SK-N-SH treated with all-trans-retinoic acid at 6 μM for 48 hours (cell line): ENCODE data around the gene KIF13A.

Experiments used
- ATAC-seq: fragments of 200-7000 bp; cut with Tn5 transposase; 3 replicates; pipeline ENCODE4 v1.9.1; 2020; ENCODE audit warnings: mild to moderate bottlenecking, moderate library complexity
- ARNTL ChIP-seq: fragments of 450-650 bp; formaldehyde crosslinking; IDR thresholded peaks from 2 replicates; pipeline ENCODE4 v1.5.0; 2020; ENCODE audit warnings: low read depth, mild to moderate bottlenecking, moderate library complexity, borderline replicate concordance
- BACH2 ChIP-seq: fragments of 250-450 bp; sonication (Bioruptor Pico); IDR thresholded peaks from 2 replicates; pipeline ENCODE4 v1.9.0; 2021; ENCODE audit warnings: mild to moderate bottlenecking, borderline replicate concordance
- CSDC2 ChIP-seq: fragments of 250-450 bp; sonication (Bioruptor Pico); IDR thresholded peaks from 2 replicates; pipeline ENCODE4 v1.5.0; 2020; ENCODE audit warnings: mild to moderate bottlenecking, moderate library complexity
- CSRNP3 ChIP-seq: fragments of 250-450 bp; sonication (Bioruptor Pico); IDR thresholded peaks from 2 replicates; pipeline ENCODE4 v1.5.1; 2021; ENCODE audit warnings: mild to moderate bottlenecking, moderate library complexity
- GLIS3 ChIP-seq: fragments of 250-450 bp; sonication (Bioruptor Pico); IDR thresholded peaks from 2 replicates; pipeline ENCODE4 v1.5.0; 2020; ENCODE audit warnings: mild to moderate bottlenecking, moderate library complexity
- ISL1 ChIP-seq: fragments of 250-450 bp; sonication (Bioruptor Pico); IDR thresholded peaks from 2 replicates; pipeline ENCODE4 v2.1.2; 2022; ENCODE audit warnings: mild to moderate bottlenecking, moderate library complexity
- OSR1 ChIP-seq: fragments of 250-450 bp; sonication (Bioruptor Pico); IDR thresholded peaks from 2 replicates; pipeline ENCODE4 v1.8.0; 2022; ENCODE audit warnings: moderate library complexity, mild to moderate bottlenecking, inconsistent platforms
- PATZ1 ChIP-seq: fragments of 250-450 bp; sonication (Bioruptor Pico); IDR thresholded peaks from 2 replicates; pipeline ENCODE4 v1.8.0; 2020; ENCODE audit warnings: mild to moderate bottlenecking, moderate library complexity, borderline replicate concordance
- PPARA ChIP-seq: fragments of 250-450 bp; sonication (Bioruptor Pico); IDR thresholded peaks from 2 replicates; pipeline ENCODE4 v1.5.0; 2020; ENCODE audit warnings: mild to moderate bottlenecking, borderline replicate concordance
- SNAI2 ChIP-seq: fragments of 250-450 bp; sonication (Bioruptor Pico); IDR thresholded peaks from 2 replicates; pipeline ENCODE4 v1.5.0; 2020; ENCODE audit warnings: mild to moderate bottlenecking, moderate library complexity
- TCF4 ChIP-seq: fragments of 250-450 bp; sonication (Bioruptor Pico); IDR thresholded peaks from 2 replicates; pipeline ENCODE4 v1.8.0; 2021; ENCODE audit warnings: mild to moderate bottlenecking, moderate library complexity, borderline replicate concordance
- TOX ChIP-seq: fragments of 250-450 bp; sonication (Bioruptor Pico); IDR thresholded peaks from 2 replicates; pipeline ENCODE4 v1.8.0; 2021; ENCODE audit warnings: mild to moderate bottlenecking, moderate library complexity, borderline replicate concordance
- TSHZ2 ChIP-seq: fragments of 250-450 bp; sonication (Bioruptor Pico); IDR thresholded peaks from 2 replicates; pipeline ENCODE4 v1.5.0; 2020; ENCODE audit warnings: mild to moderate bottlenecking, moderate library complexity
- ZC3H10 ChIP-seq: fragments of 250-450 bp; sonication (Bioruptor Pico); IDR thresholded peaks from 2 replicates; pipeline ENCODE4 v1.5.1; 2021; ENCODE audit warnings: mild to moderate bottlenecking, moderate library complexity
- ZFP3 ChIP-seq: fragments of 250-450 bp; sonication (Bioruptor Pico); IDR thresholded peaks from 2 replicates; pipeline ENCODE4 v1.5.0; 2020; ENCODE audit warnings: mild to moderate bottlenecking, moderate library complexity
- ZNF565 ChIP-seq: fragments of 450-650 bp; formaldehyde crosslinking; conservative IDR thresholded peaks from 2 replicates; pipeline ENCODE4 v1.5.0; 2020; ENCODE audit warnings: low read depth, mild to moderate bottlenecking, moderate library complexity
- ZNF70 ChIP-seq: fragments of 450-650 bp; formaldehyde crosslinking; IDR thresholded peaks from 2 replicates; pipeline ENCODE4 v1.5.0; 2020; ENCODE audit warnings: mild to moderate bottlenecking, moderate library complexity
- ZNF8 ChIP-seq: fragments of 450-650 bp; formaldehyde crosslinking; IDR thresholded peaks from 2 replicates; pipeline ENCODE4 v1.5.0; 2020; ENCODE audit warnings: mild to moderate bottlenecking, moderate library complexity
- TF ChIP-seq, protein P1 (sequence below): fragments of 250-450 bp; sonication (Bioruptor Pico); IDR thresholded peaks from 2 replicates; pipeline ENCODE4 v1.8.0; 2021; ENCODE audit warnings: low read depth, mild to moderate bottlenecking, moderate library complexity, borderline replicate concordance
- TF ChIP-seq, protein P2 (sequence below): fragments of 250-450 bp; sonication (Bioruptor Pico); IDR thresholded peaks from 2 replicates; pipeline ENCODE4 v1.5.1; 2020; ENCODE audit warnings: low read depth, mild to moderate bottlenecking, moderate library complexity

Gene KIF13A

DNA sequence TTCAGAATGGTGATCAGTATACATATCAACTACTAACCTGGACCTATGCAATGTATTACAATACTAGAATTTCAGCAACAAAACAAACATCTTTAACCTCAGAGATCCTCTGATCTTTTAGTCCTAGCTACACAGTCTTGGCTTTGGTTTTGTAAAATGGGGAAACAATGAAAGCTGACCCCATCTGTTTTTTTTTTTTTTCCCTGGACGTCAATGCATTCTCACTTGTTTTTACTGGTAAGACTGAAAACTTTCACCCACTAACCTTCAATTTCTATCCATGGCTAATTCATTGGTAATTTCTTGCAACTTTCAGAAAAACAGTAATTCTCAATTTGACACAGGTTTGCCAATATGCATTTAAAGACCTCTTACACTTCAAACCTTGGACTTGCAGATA, 3.0 kb downstream of the KIF13A start (continued):
- no peak for TF ChIP-seq ZFP3

DNA sequence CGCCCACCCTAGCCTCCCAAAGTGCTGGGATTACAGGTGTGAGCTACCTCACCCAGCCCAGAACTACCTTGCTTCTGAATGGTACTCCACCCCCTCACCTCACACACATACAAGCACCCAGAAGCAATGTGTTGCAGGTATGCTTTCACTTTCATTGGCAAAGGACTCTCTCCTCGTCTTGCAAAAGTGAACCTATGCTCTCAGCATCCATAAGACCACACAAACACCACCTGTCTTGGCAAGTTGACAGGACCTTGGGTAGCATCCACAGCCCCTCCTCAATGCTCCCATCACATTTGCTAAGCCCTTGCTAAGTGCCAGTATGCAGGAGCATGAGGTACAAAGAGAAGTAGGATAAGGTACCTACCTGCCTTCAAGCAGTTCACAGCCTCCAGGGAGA, 3.7 kb downstream of the KIF13A start:
- ATAC-seq: no peak

GRCh38 chr6:17980329-17980728, 7.1 kb downstream of the KIF13A start:
- no peak for ATAC-seq

More for the DNA sequence above, 3.7 kb downstream of the KIF13A start:
- TF ChIP-seq PATZ1 (CRISPR knock-in tag): no peak
- TF ChIP-seq PPARA (CRISPR knock-in tag): no peak
- no peak for TF ChIP-seq ZNF565 (CRISPR knock-in tag)
- TF ChIP-seq ZNF8 (CRISPR knock-in tag): no peak
- no peak for TF ChIP-seq TSHZ2 (CRISPR knock-in tag)
- TF ChIP-seq TCF4 (CRISPR knock-in tag): no peak
- TF ChIP-seq SNAI2 (CRISPR knock-in tag): no peak
- no peak for TF ChIP-seq GLIS3 (CRISPR knock-in tag)
- TF ChIP-seq, protein P1, sequence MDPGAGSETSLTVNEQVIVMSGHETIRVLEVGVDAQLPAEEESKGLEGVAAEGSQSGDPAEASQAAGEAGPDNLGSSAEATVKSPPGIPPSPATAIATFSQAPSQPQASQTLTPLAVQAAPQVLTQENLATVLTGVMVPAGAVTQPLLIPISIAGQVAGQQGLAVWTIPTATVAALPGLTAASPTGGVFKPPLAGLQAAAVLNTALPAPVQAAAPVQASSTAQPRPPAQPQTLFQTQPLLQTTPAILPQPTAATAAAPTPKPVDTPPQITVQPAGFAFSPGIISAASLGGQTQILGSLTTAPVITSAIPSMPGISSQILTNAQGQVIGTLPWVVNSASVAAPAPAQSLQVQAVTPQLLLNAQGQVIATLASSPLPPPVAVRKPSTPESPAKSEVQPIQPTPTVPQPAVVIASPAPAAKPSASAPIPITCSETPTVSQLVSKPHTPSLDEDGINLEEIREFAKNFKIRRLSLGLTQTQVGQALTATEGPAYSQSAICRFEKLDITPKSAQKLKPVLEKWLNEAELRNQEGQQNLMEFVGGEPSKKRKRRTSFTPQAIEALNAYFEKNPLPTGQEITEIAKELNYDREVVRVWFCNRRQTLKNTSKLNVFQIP (CRISPR knock-in tag): no peak
- TF ChIP-seq CSRNP3 (CRISPR knock-in tag): no peak
- no peak for TF ChIP-seq ZNF70 (CRISPR knock-in tag)
- TF ChIP-seq OSR1 (CRISPR knock-in tag): no peak
- TF ChIP-seq CSDC2: no peak
- TF ChIP-seq TOX (CRISPR knock-in tag): no peak
- TF ChIP-seq, protein P2, sequence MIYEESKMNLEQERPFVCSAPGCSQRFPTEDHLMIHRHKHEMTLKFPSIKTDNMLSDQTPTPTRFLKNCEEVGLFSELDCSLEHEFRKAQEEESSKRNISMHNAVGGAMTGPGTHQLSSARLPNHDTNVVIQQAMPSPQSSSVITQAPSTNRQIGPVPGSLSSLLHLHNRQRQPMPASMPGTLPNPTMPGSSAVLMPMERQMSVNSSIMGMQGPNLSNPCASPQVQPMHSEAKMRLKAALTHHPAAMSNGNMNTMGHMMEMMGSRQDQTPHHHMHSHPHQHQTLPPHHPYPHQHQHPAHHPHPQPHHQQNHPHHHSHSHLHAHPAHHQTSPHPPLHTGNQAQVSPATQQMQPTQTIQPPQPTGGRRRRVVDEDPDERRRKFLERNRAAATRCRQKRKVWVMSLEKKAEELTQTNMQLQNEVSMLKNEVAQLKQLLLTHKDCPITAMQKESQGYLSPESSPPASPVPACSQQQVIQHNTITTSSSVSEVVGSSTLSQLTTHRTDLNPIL (CRISPR knock-in tag): no peak
- TF ChIP-seq, all 23 proteins: peak for 0

More at GRCh38 chr6:17980329-17980728, 7.1 kb downstream of the KIF13A start:
- no peak for TF ChIP-seq BACH2 (CRISPR knock-in tag)
- TF ChIP-seq TOX (CRISPR knock-in tag): no peak
- TF ChIP-seq ZC3H10 (CRISPR knock-in tag): no peak
- no peak for TF ChIP-seq ARNTL
- TF ChIP-seq ZNF8 (CRISPR knock-in tag): no peak
- TF ChIP-seq ZNF70 (CRISPR knock-in tag): no peak
- TF ChIP-seq ISL1 (CRISPR knock-in tag): no peak
- TF ChIP-seq, protein P1 (CRISPR knock-in tag): no peak
- TF ChIP-seq, protein P2 (CRISPR knock-in tag): no peak
